OCI-LY3 (cell line): ENCODE data around the gene RBMX.
"Not testable (repeated sequence)": the region's sequence is repeated elsewhere in the genome, so short reads cannot be mapped to it uniquely, and the experiment has no call there.

Experiments used
- H2AFZ ChIP-seq: fragments of 200-600, 300-600 bp; shearing (Covaris generic); 2 replicates; pipeline ENCODE4 v1.6.0; 2014; ENCODE audit warnings: antibody characterized with exemption, low read depth, low read length
- H3K27ac ChIP-seq: fragments of 200-600, 300-600 bp; sonication (generic); 2 replicates; pipeline ENCODE4 v1.5.1; 2014; ENCODE audit warnings: mild to moderate bottlenecking, low read length, moderate library complexity, mixed read lengths
- H3K27me3 ChIP-seq: fragments of 200-600, 300-600 bp; sonication (generic); 2 replicates; pipeline ENCODE4 v1.6.1; 2014; ENCODE audit warnings: low read depth, low read length, mixed read lengths
- H3K36me3 ChIP-seq: fragments of 200-600, 300-600 bp; sonication (generic); replicated peaks from 2 replicates; pipeline ENCODE3; 2014; ENCODE audit warnings: low read depth, low read length, mixed read lengths
- H3K4me1 ChIP-seq: fragments of 300-600, 200-600 bp; sonication (generic); 2 replicates; pipeline ENCODE4 v1.6.1; 2014; ENCODE audit warnings: low read length, mixed read lengths
- H3K4me2 ChIP-seq: fragments of 200-600, 300-600 bp; sonication (generic); 2 replicates; pipeline ENCODE4 v1.6.1; 2014; ENCODE audit warnings: low read length, mixed read lengths
- H3K4me3 ChIP-seq: fragments of 300-600, 200-600 bp; sonication (generic); 2 replicates; pipeline ENCODE4 v1.5.1; 2014; ENCODE audit warnings: antibody characterized with exemption, mild to moderate bottlenecking, low read length, moderate library complexity
- H3K79me2 ChIP-seq: fragments of 300-600, 200-600 bp; shearing (Covaris generic); 2 replicates; pipeline ENCODE4 v1.6.1; 2014; ENCODE audit warnings: mild to moderate bottlenecking, low read length, mixed read lengths
- H3K9ac ChIP-seq: fragments of 300-600, 200-600 bp; shearing (Covaris generic); 2 replicates; pipeline ENCODE4 v1.6.0; 2014; ENCODE audit warnings: mild to moderate bottlenecking, low read length, moderate library complexity
- H3K9me3 ChIP-seq: fragments of 200-600, 300-600 bp; shearing (Covaris generic); 2 replicates; pipeline ENCODE4 v1.6.1; 2014; ENCODE audit warnings: low read length, mixed read lengths; ENCODE audit not compliant: insufficient read depth
- H4K20me1 ChIP-seq: fragments of 200-600, 300-600 bp; sonication (generic); 2 replicates; pipeline ENCODE4 v1.6.1; 2016; ENCODE audit warnings: low read length, mixed read lengths; ENCODE audit not compliant: insufficient read depth
- EZH2phosphoT487 ChIP-seq: fragments of 200-600 bp; shearing (Covaris generic); IDR thresholded peaks from 2 replicates; pipeline ENCODE4 v1.6.1; 2018; ENCODE audit warnings: antibody characterized with exemption, mixed run types, low read depth
- TF ChIP-seq, protein P1 (sequence below): fragments of 200-600, 300-600 bp; sonication (generic); IDR thresholded peaks from 2 replicates; pipeline ENCODE4 v1.5.1; 2014; ENCODE audit warnings: antibody characterized with exemption, low read length, low read depth

The RBMX gene

GRCh38 chrX:136880003-136880451 is 498 bp downstream of the RBMX start:
- peak overlapping the region; percentile 90 for H3K4me3 ChIP-seq
- no peak overlapping the region for H2AFZ ChIP-seq
- peaks cover 12% of the 10 kb centered on the region for H4K20me1 ChIP-seq
- TF ChIP-seq EZH2phosphoT487, result no peak
- TF ChIP-seq, protein P1, sequence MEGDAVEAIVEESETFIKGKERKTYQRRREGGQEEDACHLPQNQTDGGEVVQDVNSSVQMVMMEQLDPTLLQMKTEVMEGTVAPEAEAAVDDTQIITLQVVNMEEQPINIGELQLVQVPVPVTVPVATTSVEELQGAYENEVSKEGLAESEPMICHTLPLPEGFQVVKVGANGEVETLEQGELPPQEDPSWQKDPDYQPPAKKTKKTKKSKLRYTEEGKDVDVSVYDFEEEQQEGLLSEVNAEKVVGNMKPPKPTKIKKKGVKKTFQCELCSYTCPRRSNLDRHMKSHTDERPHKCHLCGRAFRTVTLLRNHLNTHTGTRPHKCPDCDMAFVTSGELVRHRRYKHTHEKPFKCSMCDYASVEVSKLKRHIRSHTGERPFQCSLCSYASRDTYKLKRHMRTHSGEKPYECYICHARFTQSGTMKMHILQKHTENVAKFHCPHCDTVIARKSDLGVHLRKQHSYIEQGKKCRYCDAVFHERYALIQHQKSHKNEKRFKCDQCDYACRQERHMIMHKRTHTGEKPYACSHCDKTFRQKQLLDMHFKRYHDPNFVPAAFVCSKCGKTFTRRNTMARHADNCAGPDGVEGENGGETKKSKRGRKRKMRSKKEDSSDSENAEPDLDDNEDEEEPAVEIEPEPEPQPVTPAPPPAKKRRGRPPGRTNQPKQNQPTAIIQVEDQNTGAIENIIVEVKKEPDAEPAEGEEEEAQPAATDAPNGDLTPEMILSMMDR, result no peak
- peak overlapping the region; percentile 77 for H3K27ac ChIP-seq
- peak overlapping the region; percentile 99 for H3K9ac ChIP-seq
- peaks cover 56% of the 10 kb centered on the region for H3K79me2 ChIP-seq
- H3K4me1 ChIP-seq, result peaks cover 7% of the 10 kb centered on the region; the same call in 1 of the 2 replicates
- peaks cover 32% of the 10 kb centered on the region for H3K36me3 ChIP-seq
- H3K9me3 ChIP-seq, result no peaks in the 10 kb centered on the region
- peak overlapping the region; percentile 74 for H3K4me2 ChIP-seq
- H3K27me3 ChIP-seq, result no peaks in the 10 kb centered on the region

DNA sequence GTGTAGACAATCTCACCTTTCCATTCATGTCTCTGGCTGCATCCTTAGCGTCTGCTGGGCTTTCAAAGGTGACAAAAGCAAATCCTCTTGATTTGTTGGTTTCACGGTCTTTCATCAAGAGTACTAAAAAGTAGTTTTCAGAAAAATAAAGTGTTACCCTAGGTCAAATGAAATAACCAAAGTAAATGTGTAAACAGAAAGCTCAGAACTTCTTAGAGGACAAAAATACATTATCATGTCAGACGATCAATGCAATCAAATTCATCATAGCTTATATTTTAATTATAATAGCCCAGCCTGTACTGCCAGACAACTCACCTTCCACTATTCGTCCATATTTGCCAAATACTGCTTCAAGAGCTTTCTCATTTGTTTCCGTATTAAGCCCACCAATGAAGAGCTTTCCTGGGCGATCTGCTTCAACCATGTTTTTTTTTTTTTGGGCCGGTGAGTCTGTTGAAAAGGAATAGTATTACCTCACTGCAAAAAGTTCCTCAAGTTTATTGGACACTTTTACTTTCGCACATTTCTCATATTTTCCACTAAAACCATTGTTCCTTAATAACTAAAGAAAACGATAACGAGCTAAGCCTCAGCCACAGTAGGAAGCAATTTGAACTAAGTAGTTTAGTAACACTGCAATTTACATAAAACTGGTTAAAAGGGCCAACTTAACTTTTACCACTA is 1.4 kb downstream of the RBMX start:
- Histone ChIP-seq H3K4me3 (peak overlapping the region; percentile 90), H3K4me2 (peak overlapping the region; percentile 74), H3K36me3 (peaks cover 40% of the 10 kb centered on the region), H3K9me3 (no peaks in the 10 kb centered on the region), H3K79me2 (peaks cover 62% of the 10 kb centered on the region), H3K27ac (peak overlapping the region; percentile 77), H2AFZ (no peak overlapping the region), H3K4me1 (peaks cover 7% of the 10 kb centered on the region; the same call in 1 of the 2 replicates), H3K9ac (peak overlapping the region; percentile 99), H4K20me1 (peaks cover 12% of the 10 kb centered on the region), H3K27me3 (no peaks in the 10 kb centered on the region)
- TF ChIP-seq, protein P1, result no peak
- no peak for TF ChIP-seq EZH2phosphoT487

GRCh38 chrX:136878423-136878822 is 2.1 kb downstream of the RBMX start:
- Histone ChIP-seq H3K36me3 (peaks cover 40% of the 10 kb centered on the region), H4K20me1 (peaks cover 12% of the 10 kb centered on the region), H3K4me3 (peak overlapping the region; percentile 90), H2AFZ (no peak overlapping the region), H3K27me3 (no peaks in the 10 kb centered on the region), H3K4me1 (peaks cover 7% of the 10 kb centered on the region; the same call in 1 of the 2 replicates), H3K9me3 (no peaks in the 10 kb centered on the region), H3K4me2 (peak overlapping the region; percentile 74), H3K79me2 (peaks cover 62% of the 10 kb centered on the region), H3K27ac (peak overlapping the region; percentile 77), H3K9ac (peak overlapping the region; percentile 99; the same call in 1 of the 2 replicates)
- TF ChIP-seq, protein P1, result no peak
- TF ChIP-seq EZH2phosphoT487, result no peak

GRCh38 chrX:136874114-136874513 is 6.4 kb downstream of the RBMX start:
- H3K27me3 ChIP-seq, H3K9me3 ChIP-seq, H3K27ac ChIP-seq, H3K4me3 ChIP-seq, H2AFZ ChIP-seq, H3K9ac ChIP-seq, H3K4me1 ChIP-seq, H3K4me2 ChIP-seq: not testable (repeated sequence)
- Histone ChIP-seq H4K20me1 (peaks cover 11% of the 10 kb centered on the region), H3K36me3 (peaks cover 52% of the 10 kb centered on the region), H3K79me2 (peaks cover 69% of the 10 kb centered on the region)

DNA sequence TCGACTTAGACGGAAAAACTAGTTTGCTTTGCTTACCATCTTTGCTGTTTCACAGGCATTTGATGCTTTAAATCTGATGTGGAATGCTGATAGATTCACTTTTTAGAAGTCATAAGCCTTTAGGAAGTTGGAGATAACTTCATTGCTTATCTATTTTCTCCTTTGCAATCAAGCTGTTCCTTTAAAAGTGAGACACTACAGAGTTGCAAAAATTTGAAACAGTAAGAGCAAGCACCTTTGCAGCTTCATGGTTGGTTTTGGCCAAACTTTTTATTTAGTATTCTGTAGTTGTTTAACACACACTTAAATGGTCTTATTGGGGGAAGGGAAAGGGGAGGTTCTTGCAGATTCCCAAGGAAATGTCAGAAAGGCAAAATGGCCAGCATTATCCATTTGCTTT is 7.3 kb downstream of the RBMX start:
- Histone ChIP-seq H3K36me3 (peaks cover 52% of the 10 kb centered on the region), H3K79me2 (peaks cover 68% of the 10 kb centered on the region)
- not testable (repeated sequence) for H4K20me1 ChIP-seq, H3K4me1 ChIP-seq, H3K4me3 ChIP-seq, H3K9ac ChIP-seq, H3K27ac ChIP-seq, H3K4me2 ChIP-seq, H2AFZ ChIP-seq, H3K27me3 ChIP-seq, H3K9me3 ChIP-seq
